ENCODE measurements around the gene SND1. TPM values are rescaled to one million over a fixed set of nuclear protein-coding genes. Genes with fewer than 3 reads are reported as not detected.

The SND1 gene
- total and polyA plus RNA-seq, 2 donors: 55.1 to 104 TPM

DNA sequence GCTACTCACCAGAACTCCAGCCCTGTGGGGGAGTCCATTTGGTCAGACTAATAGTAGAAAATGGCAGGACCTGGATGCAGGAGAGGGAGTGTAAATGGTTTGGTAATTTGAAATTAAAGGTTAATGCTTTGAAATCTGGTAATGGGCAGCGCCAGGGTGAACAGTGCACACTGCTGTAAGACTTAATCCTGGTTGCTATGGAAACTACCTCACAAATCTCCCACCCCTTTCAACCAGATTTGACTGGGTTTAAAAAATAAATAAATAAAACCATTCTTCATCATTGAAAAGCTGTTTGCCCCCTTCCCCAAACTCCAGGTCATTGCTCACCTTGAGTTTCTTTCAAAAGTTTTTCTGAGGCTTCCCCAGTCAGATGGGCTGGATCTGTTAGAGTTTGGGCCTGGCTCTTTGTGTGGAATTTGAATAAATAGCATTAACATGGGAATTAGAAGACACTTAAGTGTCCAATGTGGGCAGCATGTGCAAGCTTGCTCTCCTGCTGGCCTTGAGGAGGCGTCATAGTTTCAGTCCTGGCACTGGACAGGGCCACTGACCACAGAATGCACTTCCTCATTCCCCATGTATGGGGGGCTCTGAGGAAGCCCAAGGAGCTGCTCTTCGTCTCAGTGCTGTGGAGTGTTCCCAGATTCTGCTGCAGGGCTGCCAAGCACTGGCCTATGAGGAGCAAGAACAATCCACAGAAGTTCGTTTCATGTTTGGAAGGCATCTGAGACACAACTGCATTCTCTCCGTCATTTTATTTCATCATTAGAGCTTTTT is 288.6 kb downstream of the SND1 start:
- 98% methylated on average over 5 of the region's 5 CpGs for WGBS
- DNase-seq (ENCODE audit: low read depth in 6 of 9, low spot score in 9 of 9): no peak

DNA sequence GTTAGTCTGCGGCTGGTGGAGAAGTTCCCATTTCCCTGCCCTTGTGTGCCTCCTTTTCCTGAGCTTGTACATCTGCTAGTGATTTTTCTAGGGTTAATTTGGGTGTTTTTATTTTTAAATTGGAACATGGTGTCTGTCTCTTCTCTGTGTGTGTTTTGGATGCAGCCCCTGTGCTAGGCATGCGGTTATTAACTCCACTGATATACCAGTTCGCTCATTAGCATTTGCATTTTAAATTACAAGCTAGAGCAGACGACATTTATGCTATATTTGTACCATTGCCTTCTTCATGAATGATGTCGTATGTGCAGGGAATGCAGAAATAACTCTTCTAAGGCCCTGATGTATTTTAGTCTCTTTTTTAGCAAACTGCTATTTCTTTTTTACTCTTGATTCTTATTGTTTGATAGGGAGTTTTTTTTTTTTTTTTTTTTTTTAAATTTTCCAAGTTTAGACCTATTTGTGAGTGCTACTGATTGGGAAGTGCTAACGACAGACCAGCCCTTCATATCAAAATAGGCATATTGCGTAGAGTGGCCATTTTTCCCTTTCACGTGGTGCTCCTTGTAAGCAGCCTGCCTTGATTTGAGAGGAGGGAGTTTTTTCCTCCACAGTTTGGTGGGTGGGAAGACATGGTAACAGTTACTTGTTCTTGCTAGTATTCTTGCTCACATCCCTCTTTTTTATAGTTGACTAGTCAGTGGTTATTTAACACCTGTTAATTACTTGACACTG is 289.6 kb downstream of the SND1 start:
- Histone ChIP-seq H3K27ac (ENCODE audit: low read depth in 1 of 2, low read length in 1 of 2) (no peak overlapping the region), H3K27me3 (ENCODE audit: control insufficient read depth in 2 of 2, insufficient read depth in 1 of 2, low read length in 1 of 2) (no peaks in the 10 kb centered on the region), H3K4me1 (ENCODE audit: control insufficient read depth in 2 of 2, insufficient read depth in 2 of 2, low read length in 2 of 2) (no peaks in the 10 kb centered on the region), H3K36me3 (ENCODE audit: control insufficient read depth in 2 of 2, insufficient read depth in 2 of 2, low read length in 1 of 2) (peaks cover 0 to 11% of the 10 kb centered on the region in 2 donors), H3K9me3 (ENCODE audit: control insufficient read depth in 2 of 2, insufficient read depth in 1 of 2, low read length in 1 of 2) (no peaks in the 10 kb centered on the region), H3K4me3 (ENCODE audit: low read length in 2 of 2) (no peak overlapping the region)
- WGBS: 97% methylated on average over 8 of the region's 8 CpGs
- DNase-seq (ENCODE audit: low read depth in 6 of 9, low spot score in 9 of 9): no peak

More for the DNA sequence above, 288.6 kb downstream of the SND1 start:
- Histone ChIP-seq H3K4me1 (ENCODE audit: control insufficient read depth in 2 of 2, insufficient read depth in 2 of 2, low read length in 2 of 2) (no peaks in the 10 kb centered on the region), H3K9me3 (ENCODE audit: control insufficient read depth in 2 of 2, insufficient read depth in 1 of 2, low read length in 1 of 2) (no peaks in the 10 kb centered on the region), H3K36me3 (ENCODE audit: control insufficient read depth in 2 of 2, insufficient read depth in 2 of 2, low read length in 1 of 2) (peaks cover 0 to 11% of the 10 kb centered on the region in 2 donors), H3K27me3 (ENCODE audit: control insufficient read depth in 2 of 2, insufficient read depth in 1 of 2, low read length in 1 of 2) (no peaks in the 10 kb centered on the region), H3K4me3 (ENCODE audit: low read length in 2 of 2) (no peak overlapping the region), H3K27ac (ENCODE audit: low read depth in 1 of 2, low read length in 1 of 2) (no peak overlapping the region)

DNA sequence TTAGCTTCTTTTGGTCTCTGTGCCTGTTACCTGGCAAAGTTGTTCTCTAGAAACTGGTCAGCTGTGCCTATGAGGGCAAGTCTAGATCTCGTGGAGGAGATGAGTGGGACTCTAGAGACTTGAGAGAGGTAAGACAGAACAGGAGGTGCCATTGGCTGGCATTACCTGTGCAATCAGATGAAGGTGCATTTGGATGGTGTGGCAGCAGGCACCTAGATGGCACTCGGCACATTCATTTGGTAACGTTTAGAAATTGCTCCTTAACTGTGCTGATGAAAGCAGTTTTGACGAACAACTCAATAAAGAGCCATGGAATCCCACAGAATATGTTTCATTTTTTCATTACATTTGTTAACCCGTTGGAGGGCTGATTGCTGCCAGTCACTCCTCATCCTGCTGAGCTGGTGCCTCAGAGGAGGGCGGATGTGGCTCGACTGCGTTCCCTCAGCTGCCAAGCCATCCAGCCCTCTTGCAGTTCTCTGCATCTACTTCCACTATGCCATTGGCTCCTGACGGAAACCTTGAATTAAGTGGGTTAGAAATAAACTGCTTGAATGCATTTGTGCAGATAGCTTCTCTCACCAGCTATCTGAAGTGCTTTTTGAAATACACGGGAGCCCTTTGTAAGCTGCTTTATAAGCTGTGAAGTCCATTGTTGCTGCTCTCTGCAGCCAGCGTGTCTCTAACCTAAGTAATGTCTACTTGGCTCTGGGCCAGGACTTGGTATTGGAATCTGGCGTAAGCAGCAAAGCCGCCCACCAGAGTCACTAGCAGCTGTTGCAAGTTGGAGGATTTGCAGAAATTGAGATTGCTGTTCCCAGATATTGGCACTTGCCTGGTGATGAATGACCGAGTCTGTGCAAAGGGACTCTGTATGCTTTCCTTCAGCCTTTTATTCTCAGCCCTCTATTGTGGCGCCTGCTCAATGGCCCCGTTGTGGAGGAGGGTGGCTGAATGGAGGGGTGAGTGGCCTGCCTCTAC is 291.8 kb downstream of the SND1 start:
- no peak for DNase-seq (ENCODE audit: low read depth in 6 of 9, low spot score in 9 of 9)
- Histone ChIP-seq H3K36me3 (ENCODE audit: control insufficient read depth in 2 of 2, insufficient read depth in 2 of 2, low read length in 1 of 2) (peaks cover 0 to 11% of the 10 kb centered on the region in 2 donors), H3K27ac (ENCODE audit: low read depth in 1 of 2, low read length in 1 of 2) (no peak overlapping the region), H3K4me1 (ENCODE audit: control insufficient read depth in 2 of 2, insufficient read depth in 2 of 2, low read length in 2 of 2) (no peaks in the 10 kb centered on the region), H3K9me3 (ENCODE audit: control insufficient read depth in 2 of 2, insufficient read depth in 1 of 2, low read length in 1 of 2) (no peaks in the 10 kb centered on the region), H3K4me3 (ENCODE audit: low read length in 2 of 2) (no peak overlapping the region), H3K27me3 (ENCODE audit: control insufficient read depth in 2 of 2, insufficient read depth in 1 of 2, low read length in 1 of 2) (no peaks in the 10 kb centered on the region)
- 98% methylated on average over 16 of the region's 16 CpGs for WGBS

DNA sequence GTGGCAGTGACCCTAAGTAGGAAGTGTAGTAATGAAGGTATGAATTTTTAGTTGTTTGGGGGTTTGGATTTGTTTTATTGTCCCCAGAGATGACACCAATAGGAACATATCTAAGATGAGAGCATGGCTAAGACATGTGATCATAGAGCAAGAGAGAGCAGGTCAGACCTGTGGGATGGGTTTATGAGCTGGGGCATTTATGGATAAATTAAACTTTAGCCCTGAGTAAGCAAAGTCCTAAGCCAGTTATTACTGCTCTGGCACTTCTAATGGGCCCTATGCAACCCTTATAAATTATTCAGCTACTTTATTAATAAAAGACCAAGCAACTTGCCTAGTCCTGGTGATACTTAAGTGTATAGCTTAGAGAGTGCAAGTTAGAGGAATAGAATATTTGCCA is 294.1 kb downstream of the SND1 start:
- Histone ChIP-seq H3K4me3 (ENCODE audit: low read length in 2 of 2) (no peak overlapping the region), H3K36me3 (ENCODE audit: control insufficient read depth in 2 of 2, insufficient read depth in 2 of 2, low read length in 1 of 2) (peaks cover 0 to 11% of the 10 kb centered on the region in 2 donors), H3K27ac (ENCODE audit: low read depth in 1 of 2, low read length in 1 of 2) (no peak overlapping the region), H3K4me1 (ENCODE audit: control insufficient read depth in 2 of 2, insufficient read depth in 2 of 2, low read length in 2 of 2) (no peaks in the 10 kb centered on the region), H3K9me3 (ENCODE audit: control insufficient read depth in 2 of 2, insufficient read depth in 1 of 2, low read length in 1 of 2) (no peaks in the 10 kb centered on the region), H3K27me3 (ENCODE audit: control insufficient read depth in 2 of 2, insufficient read depth in 1 of 2, low read length in 1 of 2) (no peaks in the 10 kb centered on the region)
- DNase-seq (ENCODE audit: low read depth in 6 of 9, low spot score in 9 of 9): no peak

DNA sequence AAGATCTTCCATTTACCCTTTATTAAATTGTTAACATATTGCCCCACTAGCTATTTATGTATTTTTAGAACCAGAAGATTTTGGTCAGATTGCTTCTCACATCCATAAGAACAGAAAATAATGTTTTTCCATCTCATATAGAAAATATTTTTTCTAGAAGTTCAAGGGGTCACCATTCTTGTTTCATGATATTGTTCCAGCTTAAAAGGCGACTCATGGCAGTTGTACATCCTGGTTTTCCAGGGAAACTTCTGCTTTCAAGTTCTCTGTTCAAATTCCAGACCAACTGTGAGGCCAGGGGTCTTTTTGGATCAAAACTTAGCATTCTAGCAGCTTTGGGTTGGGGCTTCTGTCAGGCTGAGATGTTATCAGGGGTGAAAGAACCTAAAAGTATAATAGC is 294.9 kb downstream of the SND1 start:
- H3K4me1 ChIP-seq (ENCODE audit: control insufficient read depth in 2 of 2, insufficient read depth in 2 of 2, low read length in 2 of 2): no peaks in the 10 kb centered on the region
- peaks cover 0 to 11% of the 10 kb centered on the region in 2 donors for H3K36me3 ChIP-seq (ENCODE audit: control insufficient read depth in 2 of 2, insufficient read depth in 2 of 2, low read length in 1 of 2)
- no peaks in the 10 kb centered on the region for H3K27me3 ChIP-seq (ENCODE audit: control insufficient read depth in 2 of 2, insufficient read depth in 1 of 2, low read length in 1 of 2)
- H3K9me3 ChIP-seq (ENCODE audit: control insufficient read depth in 2 of 2, insufficient read depth in 1 of 2, low read length in 1 of 2): no peaks in the 10 kb centered on the region
- WGBS: 94% methylated on average over 1 of the region's 1 CpG
- no peak for DNase-seq (ENCODE audit: low read depth in 6 of 9, low spot score in 9 of 9)
- no peak overlapping the region for H3K27ac ChIP-seq (ENCODE audit: low read depth in 1 of 2, low read length in 1 of 2)
- no peak overlapping the region for H3K4me3 ChIP-seq (ENCODE audit: low read length in 2 of 2)

DNA sequence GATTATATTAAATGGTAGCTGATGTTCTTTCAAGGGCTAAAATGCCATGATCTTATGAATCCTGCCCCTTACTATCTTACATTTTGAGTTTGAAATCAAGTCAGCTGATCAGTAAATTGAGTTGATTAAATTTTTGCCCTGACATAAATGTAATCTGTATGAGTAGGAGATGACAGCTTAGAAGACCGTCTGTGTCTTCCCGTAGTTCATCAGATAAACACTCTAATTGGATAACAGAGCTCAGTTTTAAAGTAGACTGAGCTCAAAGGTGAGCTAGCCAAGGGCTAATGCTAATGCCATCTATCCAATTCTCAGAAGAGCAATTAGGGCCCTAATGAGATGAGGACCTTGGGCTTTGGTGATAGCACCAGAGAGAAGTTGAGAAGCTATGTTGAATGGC is 296.3 kb downstream of the SND1 start:
- 99% methylated on average over 2 of the region's 2 CpGs for WGBS
- no peak overlapping the region for H3K4me3 ChIP-seq (ENCODE audit: low read length in 2 of 2)
- peaks cover 0 to 6% of the 10 kb centered on the region in 2 donors for H3K36me3 ChIP-seq (ENCODE audit: control insufficient read depth in 2 of 2, insufficient read depth in 2 of 2, low read length in 1 of 2)
- H3K27me3 ChIP-seq (ENCODE audit: control insufficient read depth in 2 of 2, insufficient read depth in 1 of 2, low read length in 1 of 2): no peaks in the 10 kb centered on the region
- H3K4me1 ChIP-seq (ENCODE audit: control insufficient read depth in 2 of 2, insufficient read depth in 2 of 2, low read length in 2 of 2): no peaks in the 10 kb centered on the region
- no peak for DNase-seq (ENCODE audit: low read depth in 6 of 9, low spot score in 9 of 9)
- H3K9me3 ChIP-seq (ENCODE audit: control insufficient read depth in 2 of 2, insufficient read depth in 1 of 2, low read length in 1 of 2): no peaks in the 10 kb centered on the region
- no peak overlapping the region for H3K27ac ChIP-seq (ENCODE audit: low read depth in 1 of 2, low read length in 1 of 2)

DNA sequence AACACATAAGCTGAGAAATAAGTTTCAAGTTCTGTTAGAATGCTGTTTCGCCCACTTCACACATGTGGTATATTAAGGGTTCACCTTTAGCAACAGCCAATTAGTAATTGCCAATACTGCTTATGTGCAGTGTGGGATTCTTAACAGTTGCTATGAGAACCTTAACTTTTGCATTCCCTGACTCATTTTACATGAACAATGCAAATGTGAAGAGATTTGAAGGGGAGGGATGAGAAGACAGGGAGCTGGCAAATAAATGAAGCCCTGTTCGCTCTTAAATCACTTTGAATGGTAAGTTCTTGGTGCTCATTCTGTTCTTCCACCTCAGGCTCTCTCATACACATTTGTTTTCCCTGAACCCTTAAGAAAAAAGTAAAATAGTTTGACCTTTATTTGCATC is 296.9 kb downstream of the SND1 start:
- Histone ChIP-seq H3K27me3 (ENCODE audit: control insufficient read depth in 2 of 2, insufficient read depth in 1 of 2, low read length in 1 of 2) (no peaks in the 10 kb centered on the region), H3K36me3 (ENCODE audit: control insufficient read depth in 2 of 2, insufficient read depth in 2 of 2, low read length in 1 of 2) (peaks cover 0 to 6% of the 10 kb centered on the region in 2 donors), H3K4me1 (ENCODE audit: control insufficient read depth in 2 of 2, insufficient read depth in 2 of 2, low read length in 2 of 2) (no peaks in the 10 kb centered on the region), H3K4me3 (ENCODE audit: low read length in 2 of 2) (no peak overlapping the region), H3K9me3 (ENCODE audit: control insufficient read depth in 2 of 2, insufficient read depth in 1 of 2, low read length in 1 of 2) (no peaks in the 10 kb centered on the region), H3K27ac (ENCODE audit: low read depth in 1 of 2, low read length in 1 of 2) (no peak overlapping the region)
- DNase-seq (ENCODE audit: low read depth in 6 of 9, low spot score in 9 of 9): no peak
- 97% methylated on average over 2 of the region's 2 CpGs for WGBS

DNA sequence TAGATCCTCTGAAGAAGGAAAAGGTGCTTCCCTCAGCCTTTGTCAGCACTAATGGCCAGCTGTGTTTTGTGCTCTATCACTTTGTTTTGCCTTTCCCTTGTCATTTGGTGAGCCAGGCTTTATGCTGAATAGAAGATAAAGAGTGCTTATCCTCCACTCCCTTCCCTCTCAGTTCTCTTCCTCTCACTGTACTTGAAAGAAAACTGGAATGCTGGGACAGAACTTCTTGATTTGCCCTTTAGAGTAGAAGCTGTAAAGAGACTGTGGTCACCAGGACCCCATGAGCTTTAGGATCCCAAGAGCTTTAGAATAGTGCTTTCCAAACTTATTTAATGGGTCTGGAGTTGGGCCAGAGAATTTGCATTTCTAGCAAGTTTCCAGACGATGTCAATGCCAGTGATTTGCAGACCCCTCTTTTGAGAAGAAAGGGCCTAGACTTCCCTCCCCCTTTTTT is 297.8 kb downstream of the SND1 start:
- no peak for DNase-seq (ENCODE audit: low read depth in 6 of 9, low spot score in 9 of 9)
- 94% methylated on average over 1 of the region's 1 CpG for WGBS
- H3K27me3 ChIP-seq (ENCODE audit: control insufficient read depth in 2 of 2, insufficient read depth in 1 of 2, low read length in 1 of 2): no peaks in the 10 kb centered on the region
- no peak overlapping the region for H3K27ac ChIP-seq (ENCODE audit: low read depth in 1 of 2, low read length in 1 of 2)
- no peak overlapping the region for H3K4me3 ChIP-seq (ENCODE audit: low read length in 2 of 2)
- peaks cover 0 to 6% of the 10 kb centered on the region in 2 donors for H3K36me3 ChIP-seq (ENCODE audit: control insufficient read depth in 2 of 2, insufficient read depth in 2 of 2, low read length in 1 of 2)
- H3K9me3 ChIP-seq (ENCODE audit: control insufficient read depth in 2 of 2, insufficient read depth in 1 of 2, low read length in 1 of 2): no peaks in the 10 kb centered on the region
- H3K4me1 ChIP-seq (ENCODE audit: control insufficient read depth in 2 of 2, insufficient read depth in 2 of 2, low read length in 2 of 2): no peaks in the 10 kb centered on the region

All from thymus (tissue), 11 donors.